CD14-positive monocyte (primary cell): ENCODE data around the gene MYADML2. TPM values are rescaled to one million over a fixed set of nuclear protein-coding genes. Genes with fewer than 3 reads are reported as not detected.

Experiments used
- DNase-seq, 3 donors: peaks; one replicate each; pipeline ENCODE4 v3.0.0-alpha.2; 2011 to 2022
- H2AFZ ChIP-seq: 2 replicates; pipeline ENCODE4 v1.6.0; 2012; ENCODE audit warnings: mild to moderate bottlenecking, low read depth, low read length, inconsistent platforms; ENCODE audit not compliant: insufficient read depth, poor library complexity, severe bottlenecking
- H3K27ac ChIP-seq, 2 donors: 1 replicate in 1 of 2; 2 replicates in 1 of 2; pipeline ENCODE4 v1.5.1; 2012 to 2013; ENCODE audit warnings: low read length in 2 of 2, control low read depth in 1 of 2, inconsistent platforms in 1 of 2, low read depth in 1 of 2, mild to moderate bottlenecking in 1 of 2
- H3K27me3 ChIP-seq, 2 donors: one replicate each; pipeline versions ENCODE4 v1.6.0 to v1.6.1; 2011 to 2013; ENCODE audit warnings: low read length in 2 of 2; ENCODE audit not compliant: control insufficient read depth in 2 of 2, insufficient read depth in 2 of 2
- H3K36me3 ChIP-seq, 2 donors: replicated peaks in 1 of 2; 1 replicate in 1 of 2; 2 replicates in 1 of 2; pipeline versions ENCODE4 v1.5.1 to v1.6.1; 2012 to 2013; ENCODE audit warnings: low read length in 2 of 2, control low read depth in 1 of 2, inconsistent platforms in 1 of 2, mild to moderate bottlenecking in 1 of 2; ENCODE audit not compliant: insufficient read depth in 2 of 2, control insufficient read depth in 1 of 2
- H3K4me1 ChIP-seq, 2 donors: 1 replicate in 1 of 2; 2 replicates in 1 of 2; pipeline versions ENCODE4 v1.5.1 to v1.6.1; 2012 to 2013; ENCODE audit warnings: low read length in 2 of 2, control low read depth in 1 of 2, inconsistent platforms in 1 of 2, mild to moderate bottlenecking in 1 of 2, moderate library complexity in 1 of 2; ENCODE audit not compliant: insufficient read depth in 2 of 2, control insufficient read depth in 1 of 2
- H3K4me2 ChIP-seq: replicated peaks from 2 replicates; pipeline ENCODE3; 2012; ENCODE audit warnings: low read length, moderate library complexity, mild to moderate bottlenecking; ENCODE audit not compliant: poor library complexity, severe bottlenecking; ENCODE audit errors: extremely low read depth
- H3K4me3 ChIP-seq, 3 experiments: fragments of 200-600 bp in 1 of 3; sonication (generic) in 1 of 3; replicated peaks in 1 of 3; 1 replicate in 2 of 3; 2 replicates in 1 of 3; pipeline ENCODE4 v1.5.1; 2011 to 2013; ENCODE audit warnings: low read length in 3 of 3, mild to moderate bottlenecking in 3 of 3, control low read depth in 2 of 3, low read depth in 2 of 3, inconsistent platforms in 1 of 3, moderate library complexity in 1 of 3
- H3K79me2 ChIP-seq: 2 replicates; pipeline ENCODE4 v1.6.0; 2012; ENCODE audit warnings: mild to moderate bottlenecking, control low read depth, inconsistent platforms, low read length, moderate library complexity; ENCODE audit not compliant: insufficient read depth
- H3K9ac ChIP-seq: 2 replicates; pipeline ENCODE4 v1.6.0; 2017; ENCODE audit warnings: low read length, mild to moderate bottlenecking; ENCODE audit not compliant: insufficient read depth, poor library complexity, severe bottlenecking
- H3K9me3 ChIP-seq, 2 donors: replicated peaks in 1 of 2; 1 replicate in 1 of 2; 2 replicates in 1 of 2; pipeline versions ENCODE4 v1.5.1 to v1.6.1; 2012 to 2013; ENCODE audit warnings: low read length in 2 of 2, control low read depth in 1 of 2; ENCODE audit not compliant: control insufficient read depth in 1 of 2, insufficient read depth in 1 of 2
- H4K20me1 ChIP-seq: 2 replicates; pipeline ENCODE4 v1.6.0; 2012; ENCODE audit warnings: mild to moderate bottlenecking, low read length, control low read depth, moderate library complexity; ENCODE audit not compliant: insufficient read depth
- H3K27ac Mint-ChIP-seq, 7 donors: one replicate each; pipeline ENCODE4 v1.8.0; 2020; ENCODE audit warnings: mild to moderate bottlenecking in 7 of 7, mixed read lengths in 7 of 7, moderate library complexity in 6 of 7, inconsistent platforms in 2 of 7
- H3K27me3 Mint-ChIP-seq, 3 donors: one replicate each; pipeline ENCODE4 v1.8.0; 2021 to 2022; ENCODE audit warnings: low read depth in 3 of 3, mild to moderate bottlenecking in 3 of 3, mixed read lengths in 3 of 3, moderate library complexity in 3 of 3, inconsistent platforms in 1 of 3
- H3K36me3 Mint-ChIP-seq, 2 donors: one replicate each; pipeline ENCODE4 v1.8.0; 2020; ENCODE audit warnings: mixed read lengths in 2 of 2, inconsistent platforms in 1 of 2, mild to moderate bottlenecking in 1 of 2
- H3K4me1 Mint-ChIP-seq: one replicate; pipeline ENCODE4 v1.8.0; 2020; ENCODE audit warnings: mild to moderate bottlenecking, mixed read lengths
- H3K4me3 Mint-ChIP-seq, 2 donors: one replicate each; pipeline ENCODE4 v1.8.0; 2020; ENCODE audit warnings: mild to moderate bottlenecking in 2 of 2, mixed read lengths in 2 of 2, moderate library complexity in 1 of 2
- H3K9me3 Mint-ChIP-seq, 7 donors: one replicate each; pipeline ENCODE4 v1.8.0; 2020 to 2022; ENCODE audit warnings: mixed read lengths in 7 of 7, mild to moderate bottlenecking in 6 of 7, moderate library complexity in 6 of 7, inconsistent platforms in 2 of 7
- CTCF ChIP-seq: fragments of 200-600 bp; IDR thresholded peaks from one replicate; pipeline ENCODE4 v1.8.0; 2022; ENCODE audit warnings: antibody characterized with exemption, mild to moderate bottlenecking
- WGBS: methylation state at CpG from one replicate; pipeline ENCODE4 v1.1.5; 2013; ENCODE audit warnings: missing lambda C conversion rate; ENCODE audit not compliant: insufficient coverage; 5-methylcytosine and 5-hydroxymethylcytosine counted together
- intact Hi-C, 2 donors: fragments of 100-400 bp; cut with micrococcal nuclease; formaldehyde crosslinking; loops; one replicate each; pipeline versions ENCODE4 v1.15.0 to v1.15.1; 2023
- polyA plus RNA-seq, 3 donors: library from polyadenylated mRNA; depleted of rRNA in 1 of 3; unstranded in 2 of 3; stranded (reverse) in 1 of 3; fragments of 300-500 nt in 2 of 3; fragments of >200 nt in 1 of 3; fragmentation: Illumina TruSeq in 2 of 3; gene quantifications; 1 replicate in 2 of 3; 2 replicates in 1 of 3; pipeline ENCODE4 v1.2.3, GENCODE V29; 2012 to 2021

MYADML2 gene
- polyA plus RNA-seq, 3 donors: not detected

- H3K27ac ChIP-seq: no peak overlapping the region
- 93% methylated on average over 20 of the region's 28 CpGs for WGBS
- H3K79me2 ChIP-seq: peaks cover 5% of the 10 kb centered on the region
- no peaks in the 10 kb centered on the region for H3K9me3 ChIP-seq
- H3K9ac ChIP-seq: no peak overlapping the region
- H3K36me3 ChIP-seq: peaks cover 24 to 40% of the 10 kb centered on the region in 2 donors
- H3K27me3 ChIP-seq: peaks cover 3 to 20% of the 10 kb centered on the region in 2 donors
- Mint-ChIP-seq H3K27me3 (peaks cover 19 to 33% (median 21%) of the 10 kb centered on the region in 3 donors), H3K4me1 (peaks cover 4% of the 10 kb centered on the region), H3K36me3 (peaks cover 44 to 63% of the 10 kb centered on the region in 2 donors), H3K27ac (no peak overlapping the region), H3K4me3 (no peak overlapping the region), H3K9me3 (peaks cover 0 to 12% (median 0%) of the 10 kb centered on the region in 7 donors)
- no peak overlapping the region for H3K4me2 ChIP-seq
- H2AFZ ChIP-seq: no peak overlapping the region
- no peak for TF ChIP-seq CTCF
- peaks cover 0 to 12% of the 10 kb centered on the region in 2 donors for H3K4me1 ChIP-seq
- intact Hi-C loops: no loop called here
- peaks cover 13% of the 10 kb centered on the region for H4K20me1 ChIP-seq
- no peak overlapping the region for H3K4me3 ChIP-seq
- no peak for DNase-seq
These were observed 42.2 kb downstream of the MYADML2 start for GRCh38 chr17:81904600-81905423.

DNA sequence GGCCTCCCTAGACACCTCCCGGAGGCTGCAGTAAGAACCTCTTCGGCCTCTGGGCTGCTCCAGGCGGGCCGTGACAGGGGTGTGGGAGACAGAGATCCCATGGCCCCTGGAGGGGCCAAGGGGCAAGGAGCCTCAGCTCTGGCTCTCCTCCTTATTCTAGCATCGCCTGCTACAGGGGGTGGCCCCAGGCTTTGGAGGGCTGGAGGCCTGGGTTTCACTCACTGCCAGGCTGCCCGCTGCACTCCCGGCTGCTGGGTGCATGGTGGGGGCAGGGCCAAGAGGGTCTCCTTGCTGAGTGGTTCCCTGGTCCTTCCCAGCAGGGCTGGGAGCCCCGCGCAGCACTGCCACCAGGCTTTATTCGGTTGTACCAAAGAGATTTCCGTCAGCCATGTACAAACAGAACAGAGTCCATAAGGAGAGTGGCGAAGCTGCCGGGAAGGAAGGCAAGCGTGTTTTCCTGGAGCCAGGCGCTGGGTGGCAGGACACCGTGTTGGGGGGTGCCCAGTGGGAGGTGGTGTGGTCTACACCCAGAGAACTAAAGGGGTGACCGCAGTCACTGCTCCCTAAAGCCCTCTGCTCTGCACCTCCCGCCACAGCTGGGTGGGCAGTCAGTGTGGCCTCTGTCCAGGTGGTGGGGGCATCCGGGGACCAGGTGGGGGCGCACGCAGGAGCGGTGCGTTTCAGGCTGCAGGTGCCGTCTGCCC is 43.0 kb downstream of the MYADML2 start:
- Mint-ChIP-seq H3K27me3 (peaks cover 19 to 33% (median 21%) of the 10 kb centered on the region in 3 donors), H3K36me3 (peaks cover 48 to 64% of the 10 kb centered on the region in 2 donors), H3K4me1 (peaks cover 2% of the 10 kb centered on the region), H3K27ac (no peak overlapping the region), H3K9me3 (peaks cover 0 to 12% (median 0%) of the 10 kb centered on the region in 7 donors), H3K4me3 (no peak overlapping the region)
- H3K4me1 ChIP-seq: peaks cover 0 to 12% of the 10 kb centered on the region in 2 donors
- no peak overlapping the region for H3K4me3 ChIP-seq
- no peak overlapping the region for H3K9ac ChIP-seq
- TF ChIP-seq CTCF: no peak
- no peak overlapping the region for H3K27ac ChIP-seq
- 98% methylated on average over 24 of the region's 24 CpGs for WGBS
- peaks cover 16% of the 10 kb centered on the region for H4K20me1 ChIP-seq
- no peak overlapping the region for H2AFZ ChIP-seq
- H3K9me3 ChIP-seq: no peaks in the 10 kb centered on the region
- peaks cover 3 to 20% of the 10 kb centered on the region in 2 donors for H3K27me3 ChIP-seq
- no peak for DNase-seq
- intact Hi-C loops: no loop called here
- peaks cover 32 to 48% of the 10 kb centered on the region in 2 donors for H3K36me3 ChIP-seq
- H3K79me2 ChIP-seq: no peaks in the 10 kb centered on the region
- H3K4me2 ChIP-seq: no peak overlapping the region
